ENCODE results near the gene SESTD1.
A peak's percentile ranks its signal among the peaks of the same experiment; 100 is the strongest.

Gene SESTD1

GRCh38 chr2:179264368-179265081 lies at the start of gene SESTD1:
SESTD1 (minus strand) TSS chr2:179264832; CDS start chr2:179191841, 72,991 bp downstream.
- Histone ChIP-seq H3K4me1 (ENCODE audit: control insufficient read depth, low read depth, low read length) (peaks cover 12% of the 10 kb centered on the region), H3K27ac (ENCODE audit: low read length) (no peak within 1 kb of the TSS), H3K9me3 (ENCODE audit: control insufficient read depth, low read depth, low read length) (no peaks in the 10 kb centered on the region), H3K4me3 (ENCODE audit: low read length) (peak within 1 kb of the TSS; percentile 74), H3K9ac (ENCODE audit: low read length) (peak within 1 kb of the TSS; percentile 73), H3K36me3 (ENCODE audit: control insufficient read depth, low read depth, low read length) (no peaks in the 10 kb centered on the region), H3K27me3 (ENCODE audit: control insufficient read depth, insufficient read depth, low read length) (peaks cover 20% of the 10 kb centered on the region)

GRCh38 chr2:179313057-179313456 lies 48.4 kb upstream of the SESTD1 start:
- Histone ChIP-seq H3K27ac (ENCODE audit: low read length) (no peak overlapping the region), H3K4me1 (ENCODE audit: control insufficient read depth, low read depth, low read length) (no peaks in the 10 kb centered on the region), H3K36me3 (ENCODE audit: control insufficient read depth, low read depth, low read length) (no peaks in the 10 kb centered on the region), H3K27me3 (ENCODE audit: control insufficient read depth, insufficient read depth, low read length) (no peaks in the 10 kb centered on the region), H3K4me3 (ENCODE audit: low read length) (no peak overlapping the region), H3K9me3 (ENCODE audit: control insufficient read depth, low read depth, low read length) (no peaks in the 10 kb centered on the region), H3K9ac (ENCODE audit: low read length) (no peak overlapping the region)

- Histone ChIP-seq H3K27ac (ENCODE audit: low read length) (no peak overlapping the region), H3K27me3 (ENCODE audit: control insufficient read depth, insufficient read depth, low read length) (no peaks in the 10 kb centered on the region), H3K4me3 (ENCODE audit: low read length) (no peak overlapping the region), H3K9me3 (ENCODE audit: control insufficient read depth, low read depth, low read length) (no peaks in the 10 kb centered on the region), H3K36me3 (ENCODE audit: control insufficient read depth, low read depth, low read length) (no peaks in the 10 kb centered on the region), H3K4me1 (ENCODE audit: control insufficient read depth, low read depth, low read length) (no peaks in the 10 kb centered on the region), H3K9ac (ENCODE audit: low read length) (no peak overlapping the region)
These were observed 46.5 kb upstream of the SESTD1 start for GRCh38 chr2:179311101-179311500.

- no peaks in the 10 kb centered on the region for H3K4me1 ChIP-seq (ENCODE audit: control insufficient read depth, low read depth, low read length)
- no peak overlapping the region for H3K9ac ChIP-seq (ENCODE audit: low read length)
- H3K4me3 ChIP-seq (ENCODE audit: low read length) = no peak overlapping the region
- no peaks in the 10 kb centered on the region for H3K27me3 ChIP-seq (ENCODE audit: control insufficient read depth, insufficient read depth, low read length)
- H3K36me3 ChIP-seq (ENCODE audit: control insufficient read depth, low read depth, low read length) = no peaks in the 10 kb centered on the region
- H3K27ac ChIP-seq (ENCODE audit: low read length) = no peak overlapping the region
- no peaks in the 10 kb centered on the region for H3K9me3 ChIP-seq (ENCODE audit: control insufficient read depth, low read depth, low read length)
These were observed 43.2 kb upstream of the SESTD1 start for GRCh38 chr2:179307616-179308371.

GRCh38 chr2:179305125-179305524 lies 40.5 kb upstream of the SESTD1 start:
- Histone ChIP-seq H3K27me3 (ENCODE audit: control insufficient read depth, insufficient read depth, low read length) (no peaks in the 10 kb centered on the region), H3K36me3 (ENCODE audit: control insufficient read depth, low read depth, low read length) (no peaks in the 10 kb centered on the region), H3K9ac (ENCODE audit: low read length) (no peak overlapping the region), H3K4me3 (ENCODE audit: low read length) (no peak overlapping the region), H3K9me3 (ENCODE audit: control insufficient read depth, low read depth, low read length) (peaks cover 2% of the 10 kb centered on the region), H3K4me1 (ENCODE audit: control insufficient read depth, low read depth, low read length) (no peaks in the 10 kb centered on the region), H3K27ac (ENCODE audit: low read length) (no peak overlapping the region)

GRCh38 chr2:179304424-179304823 lies 39.8 kb upstream of the SESTD1 start:
- no peak overlapping the region for H3K4me3 ChIP-seq (ENCODE audit: low read length)
- no peaks in the 10 kb centered on the region for H3K36me3 ChIP-seq (ENCODE audit: control insufficient read depth, low read depth, low read length)
- H3K4me1 ChIP-seq (ENCODE audit: control insufficient read depth, low read depth, low read length) = no peaks in the 10 kb centered on the region
- no peak overlapping the region for H3K27ac ChIP-seq (ENCODE audit: low read length)
- peaks cover 2% of the 10 kb centered on the region for H3K9me3 ChIP-seq (ENCODE audit: control insufficient read depth, low read depth, low read length)
- H3K27me3 ChIP-seq (ENCODE audit: control insufficient read depth, insufficient read depth, low read length) = no peaks in the 10 kb centered on the region
- H3K9ac ChIP-seq (ENCODE audit: low read length) = no peak overlapping the region

- no peaks in the 10 kb centered on the region for H3K4me1 ChIP-seq (ENCODE audit: control insufficient read depth, low read depth, low read length)
- H3K27ac ChIP-seq (ENCODE audit: low read length) = no peak overlapping the region
These were observed 38.3 kb upstream of the SESTD1 start for GRCh38 chr2:179302764-179303571.

GRCh38 chr2:179302149-179302548 lies 37.5 kb upstream of the SESTD1 start:
- H3K27me3 ChIP-seq (ENCODE audit: control insufficient read depth, insufficient read depth, low read length) = no peaks in the 10 kb centered on the region
- no peaks in the 10 kb centered on the region for H3K4me1 ChIP-seq (ENCODE audit: control insufficient read depth, low read depth, low read length)
- no peak overlapping the region for H3K9ac ChIP-seq (ENCODE audit: low read length)
- H3K36me3 ChIP-seq (ENCODE audit: control insufficient read depth, low read depth, low read length) = no peaks in the 10 kb centered on the region
- peaks cover 2% of the 10 kb centered on the region for H3K9me3 ChIP-seq (ENCODE audit: control insufficient read depth, low read depth, low read length)
- no peak overlapping the region for H3K27ac ChIP-seq (ENCODE audit: low read length)
- no peak overlapping the region for H3K4me3 ChIP-seq (ENCODE audit: low read length)

More at GRCh38 chr2:179302764-179303571, 38.3 kb upstream of the SESTD1 start:
- H3K36me3 ChIP-seq (ENCODE audit: control insufficient read depth, low read depth, low read length) = no peaks in the 10 kb centered on the region
- H3K4me3 ChIP-seq (ENCODE audit: low read length) = no peak overlapping the region
- H3K27me3 ChIP-seq (ENCODE audit: control insufficient read depth, insufficient read depth, low read length) = no peaks in the 10 kb centered on the region
- H3K9me3 ChIP-seq (ENCODE audit: control insufficient read depth, low read depth, low read length) = peaks cover 2% of the 10 kb centered on the region
- H3K9ac ChIP-seq (ENCODE audit: low read length) = no peak overlapping the region

GRCh38 chr2:179298666-179299065 lies 34.0 kb upstream of the SESTD1 start:
- no peak overlapping the region for H3K27ac ChIP-seq (ENCODE audit: low read length)
- no peak overlapping the region for H3K9ac ChIP-seq (ENCODE audit: low read length)
- H3K27me3 ChIP-seq (ENCODE audit: control insufficient read depth, insufficient read depth, low read length) = no peaks in the 10 kb centered on the region
- no peaks in the 10 kb centered on the region for H3K4me1 ChIP-seq (ENCODE audit: control insufficient read depth, low read depth, low read length)
- no peak overlapping the region for H3K4me3 ChIP-seq (ENCODE audit: low read length)
- no peaks in the 10 kb centered on the region for H3K36me3 ChIP-seq (ENCODE audit: control insufficient read depth, low read depth, low read length)
- H3K9me3 ChIP-seq (ENCODE audit: control insufficient read depth, low read depth, low read length) = peaks cover 2% of the 10 kb centered on the region

- no peaks in the 10 kb centered on the region for H3K36me3 ChIP-seq (ENCODE audit: control insufficient read depth, low read depth, low read length)
- no peak overlapping the region for H3K4me3 ChIP-seq (ENCODE audit: low read length)
- H3K27ac ChIP-seq (ENCODE audit: low read length) = no peak overlapping the region
- peaks cover 2% of the 10 kb centered on the region for H3K9me3 ChIP-seq (ENCODE audit: control insufficient read depth, low read depth, low read length)
- no peaks in the 10 kb centered on the region for H3K27me3 ChIP-seq (ENCODE audit: control insufficient read depth, insufficient read depth, low read length)
- H3K4me1 ChIP-seq (ENCODE audit: control insufficient read depth, low read depth, low read length) = no peaks in the 10 kb centered on the region
- H3K9ac ChIP-seq (ENCODE audit: low read length) = no peak overlapping the region
These were observed 33.3 kb upstream of the SESTD1 start for GRCh38 chr2:179297927-179298326.

- H3K4me1 ChIP-seq (ENCODE audit: control insufficient read depth, low read depth, low read length) = no peaks in the 10 kb centered on the region
- no peak overlapping the region for H3K9ac ChIP-seq (ENCODE audit: low read length)
- no peaks in the 10 kb centered on the region for H3K9me3 ChIP-seq (ENCODE audit: control insufficient read depth, low read depth, low read length)
- H3K27ac ChIP-seq (ENCODE audit: low read length) = no peak overlapping the region
- H3K27me3 ChIP-seq (ENCODE audit: control insufficient read depth, insufficient read depth, low read length) = no peaks in the 10 kb centered on the region
- no peaks in the 10 kb centered on the region for H3K36me3 ChIP-seq (ENCODE audit: control insufficient read depth, low read depth, low read length)
- no peak overlapping the region for H3K4me3 ChIP-seq (ENCODE audit: low read length)
These were observed 25.7 kb upstream of the SESTD1 start for GRCh38 chr2:179290329-179290728.

Measured in iPS-18a (cell line).